Stimulated activated CD8-positive, alpha-beta memory T cell treated with anti-CD3 and anti-CD28 coated beads, Interleukin-15, amount 100 ng/mL, for 1 hour (primary cell): ENCODE results near the gene TIPARP.
"Not testable (repeated sequence)": the region's sequence is repeated elsewhere in the genome, so short reads cannot be mapped to it uniquely, and the experiment has no call there.

Experiments used
- DNase-seq: peaks from one replicate; pipeline ENCODE4 v3.0.0-alpha.2; 2020; ENCODE audit warnings: low read depth

The TIPARP gene

GRCh38 chr3:156711944-156712343, 37.6 kb downstream of the TIPARP start:
- not testable (repeated sequence) for DNase-seq

DNA sequence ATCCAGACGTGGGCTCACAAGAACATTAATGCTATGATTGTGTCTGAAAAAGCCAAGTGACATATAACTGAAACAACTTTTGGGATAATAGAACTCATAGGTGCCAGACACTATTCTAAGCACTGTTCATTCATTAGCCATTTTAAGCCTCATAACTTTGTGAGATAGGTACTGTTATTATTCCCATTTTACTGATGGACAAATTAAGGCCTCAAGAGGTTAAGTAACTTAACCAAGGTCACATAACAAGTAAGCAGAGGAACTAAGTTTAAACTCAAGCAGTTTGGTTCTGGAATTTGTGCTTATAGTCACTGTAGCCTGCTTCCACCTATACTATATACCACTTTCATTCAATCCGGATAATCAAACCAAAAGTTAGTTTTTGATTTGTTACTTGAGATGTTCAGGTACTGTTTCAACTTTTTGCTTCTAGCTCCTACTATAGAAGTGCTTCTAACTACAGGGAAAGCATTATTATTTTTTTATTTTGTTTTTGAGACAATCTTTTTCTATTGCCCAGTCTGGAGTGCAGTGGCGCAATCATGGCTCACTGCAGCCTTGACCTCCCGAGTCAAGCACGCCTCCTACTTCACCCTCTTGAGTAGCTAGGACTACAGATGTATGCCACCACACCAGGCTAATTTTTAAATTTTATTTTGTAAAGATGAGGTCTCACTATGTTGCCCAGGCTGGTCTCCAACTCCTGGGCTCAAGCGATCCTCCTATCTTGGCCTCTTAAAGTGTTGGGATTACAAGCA, 41.9 kb downstream of the TIPARP start:
- DNase-seq, result no peak

DNA sequence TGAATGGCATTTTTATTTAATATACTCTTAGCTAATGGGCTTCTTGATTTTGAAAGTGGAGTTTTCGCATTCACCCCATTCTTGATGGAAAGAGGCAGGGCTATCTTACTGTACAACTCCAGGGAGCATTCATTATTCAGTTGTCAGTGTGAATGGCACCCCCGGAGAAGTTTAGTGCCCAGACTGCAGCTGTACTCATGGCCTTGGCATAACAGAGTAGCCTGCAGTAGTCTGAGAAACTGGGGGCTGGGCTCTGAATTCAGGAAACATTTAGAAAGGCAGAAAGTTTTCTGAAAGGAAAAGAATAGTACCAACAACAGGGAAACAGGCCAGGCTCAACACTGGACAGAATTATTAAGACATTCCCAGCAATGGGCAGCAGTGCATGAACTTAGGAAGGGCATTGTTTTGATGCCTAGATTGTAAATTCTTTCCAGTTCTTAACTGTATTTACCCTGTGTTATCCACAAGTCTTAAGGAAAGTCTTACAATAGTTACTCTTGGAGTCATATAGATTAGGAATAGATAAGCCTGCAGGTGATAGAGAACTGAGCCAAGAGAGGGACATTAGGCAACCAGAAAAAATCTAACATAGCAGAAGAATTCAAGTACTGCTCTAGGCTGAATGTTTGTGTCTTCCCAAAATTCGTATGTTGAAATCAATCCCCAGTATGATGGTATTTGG, 44.4 kb downstream of the TIPARP start:
- no peak for DNase-seq

GRCh38 chr3:156720826-156721225, 46.4 kb downstream of the TIPARP start:
- DNase-seq, result no peak

DNA sequence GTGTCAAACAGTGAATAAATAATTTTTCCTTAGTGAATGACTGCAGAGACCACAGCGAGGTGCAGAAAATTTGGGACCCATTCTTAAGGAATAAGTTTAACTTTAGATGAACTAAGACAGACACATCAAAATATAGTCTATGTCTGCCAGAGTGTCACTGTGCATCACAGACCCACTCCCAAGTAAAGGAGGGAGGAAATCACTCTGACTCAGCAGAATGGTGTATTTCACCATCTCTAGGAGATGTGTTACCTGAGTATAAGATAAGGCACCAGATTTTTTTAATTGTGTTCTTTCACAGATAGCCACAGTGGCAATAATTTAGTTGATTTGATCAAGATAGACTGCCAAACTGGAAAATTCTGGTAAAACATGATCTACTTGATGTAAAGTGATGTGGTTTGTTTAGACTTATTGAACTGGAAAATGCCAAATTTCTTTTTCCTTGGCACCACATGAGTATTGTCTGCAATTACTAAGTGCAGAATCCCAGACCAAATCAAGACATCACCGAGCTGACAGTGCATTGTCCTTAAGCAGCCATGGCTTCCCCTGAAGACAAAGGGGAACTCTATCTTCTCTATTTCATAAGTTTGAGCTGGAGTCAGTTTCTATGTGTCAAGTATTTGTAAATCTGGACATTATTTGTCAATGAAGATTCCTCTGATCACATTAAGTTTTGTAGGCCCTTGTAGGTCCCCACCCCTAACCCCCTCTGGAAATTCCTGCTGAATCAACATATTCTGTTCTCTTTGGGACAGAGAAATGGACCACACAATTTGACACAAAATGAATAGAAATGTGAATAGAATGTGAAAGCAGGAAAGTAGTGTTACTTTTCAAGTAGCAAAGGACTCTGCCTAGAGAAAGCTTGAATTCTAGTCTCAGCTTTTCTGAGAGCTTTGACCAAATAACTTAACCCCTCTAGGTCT, 47.6 kb downstream of the TIPARP start:
- no peak for DNase-seq

- DNase-seq, result no peak
These were observed 48.8 kb downstream of the TIPARP start for GRCh38 chr3:156723182-156723619.

- no peak for DNase-seq
These were observed 51.3 kb downstream of the TIPARP start for GRCh38 chr3:156725682-156726081.

- DNase-seq, result no peak
These were observed 52.1 kb downstream of the TIPARP start for GRCh38 chr3:156726456-156726855.

GRCh38 chr3:156727519-156728205, 53.3 kb downstream of the TIPARP start:
- no peak for DNase-seq

GRCh38 chr3:156728267-156728985, 54.0 kb downstream of the TIPARP start:
- no peak for DNase-seq

DNA sequence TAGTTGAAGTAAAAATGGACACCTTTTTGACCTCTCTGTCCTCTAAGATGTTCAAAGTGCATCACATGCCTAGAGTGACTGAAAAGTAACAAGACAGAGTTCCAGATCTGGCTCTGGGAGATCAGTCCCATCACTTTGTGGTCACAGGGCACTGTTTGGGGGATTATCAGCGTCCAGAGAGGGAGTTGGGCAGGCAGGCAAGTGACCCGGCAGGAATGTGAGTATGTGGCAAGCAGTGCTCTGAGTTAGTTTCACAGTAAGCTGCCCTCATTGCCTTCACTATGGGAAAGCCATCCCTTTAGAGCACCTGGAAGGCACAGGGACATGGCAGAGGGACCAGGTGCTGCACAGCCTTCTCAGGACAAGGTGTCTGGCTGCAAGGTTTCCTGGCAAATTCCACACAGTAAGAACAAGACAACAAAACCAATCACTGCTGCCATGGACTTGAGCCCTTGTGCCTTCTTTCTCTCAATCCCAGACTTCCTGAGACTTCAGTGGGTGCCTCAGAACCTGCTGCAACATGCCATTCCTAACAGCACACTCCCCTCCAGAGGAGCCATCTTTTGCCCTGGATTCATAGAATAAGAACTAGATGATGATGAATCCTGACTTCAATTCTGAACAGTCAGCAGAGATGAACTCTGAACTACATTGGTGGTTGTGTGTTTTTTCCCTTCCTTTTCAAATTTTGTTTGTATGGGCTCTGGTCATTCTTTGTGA, 55.2 kb downstream of the TIPARP start:
- DNase-seq, result no peak

GRCh38 chr3:156731813-156732212, 57.4 kb downstream of the TIPARP start:
- DNase-seq, result no peak

DNA sequence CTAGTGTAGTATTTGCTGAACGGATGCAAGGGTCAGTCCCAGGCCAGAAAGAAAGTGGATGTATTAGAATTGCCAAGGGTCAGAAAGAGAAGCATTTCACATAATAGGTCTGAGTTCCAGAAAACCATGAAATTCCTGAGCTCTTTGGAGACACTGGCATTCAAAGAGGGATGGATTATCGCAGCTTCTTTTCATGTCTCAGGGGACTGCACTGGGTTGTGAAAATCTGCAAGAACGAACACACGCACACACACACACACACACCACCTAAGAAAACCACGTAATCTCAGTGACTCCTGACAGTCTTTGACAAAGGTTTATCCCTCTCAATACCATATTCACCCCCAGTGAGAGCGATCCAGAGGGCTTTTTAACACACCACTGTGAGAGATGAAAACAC, 57.9 kb downstream of the TIPARP start:
- no peak for DNase-seq

GRCh38 chr3:156732715-156733421, 58.5 kb downstream of the TIPARP start:
- no peak for DNase-seq

GRCh38 chr3:156734661-156735060, 60.3 kb downstream of the TIPARP start:
- not testable (repeated sequence) for DNase-seq

GRCh38 chr3:156735471-156735870, 61.1 kb downstream of the TIPARP start:
- no peak for DNase-seq

DNA sequence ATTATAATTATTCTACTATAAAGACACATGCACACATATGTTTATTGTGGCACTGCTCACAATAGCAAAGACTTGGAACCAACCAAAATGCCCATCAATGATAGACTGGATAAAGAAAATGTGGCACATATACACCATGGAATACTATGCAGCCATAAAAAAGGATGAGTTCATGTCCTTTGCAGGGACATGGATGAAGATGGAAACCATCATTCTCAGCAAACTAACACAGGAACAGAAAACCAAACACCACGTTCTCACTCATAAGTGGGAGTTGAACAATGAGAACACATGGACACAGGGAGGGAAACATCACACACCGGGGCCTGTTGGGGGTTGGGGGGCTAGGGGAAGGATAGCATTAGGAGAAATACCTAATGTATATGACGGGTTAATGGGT, 62.7 kb downstream of the TIPARP start:
- not testable (repeated sequence) for DNase-seq

- no peak for DNase-seq
These were observed 63.9 kb downstream of the TIPARP start for GRCh38 chr3:156738251-156738650.

DNA sequence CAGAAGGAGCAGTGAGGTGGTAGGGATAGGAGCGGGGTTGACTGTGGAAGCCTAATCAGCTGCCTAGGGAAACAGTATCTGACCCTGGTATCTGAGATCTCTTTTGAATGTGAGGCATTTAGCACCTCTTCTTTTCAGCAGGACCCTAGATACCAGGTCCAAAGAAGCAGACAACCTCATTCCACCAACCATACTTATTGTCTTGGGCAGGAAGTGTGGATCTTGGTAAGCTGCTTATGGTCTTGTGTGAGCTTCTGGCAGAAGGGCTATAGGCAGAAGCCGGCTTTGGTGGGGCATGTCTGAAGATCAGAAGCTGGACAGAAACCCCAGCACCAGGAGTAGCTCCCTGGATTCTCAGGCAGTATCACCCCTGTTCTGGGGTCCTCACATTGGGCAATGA, 65.6 kb downstream of the TIPARP start:
- no peak for DNase-seq

DNA sequence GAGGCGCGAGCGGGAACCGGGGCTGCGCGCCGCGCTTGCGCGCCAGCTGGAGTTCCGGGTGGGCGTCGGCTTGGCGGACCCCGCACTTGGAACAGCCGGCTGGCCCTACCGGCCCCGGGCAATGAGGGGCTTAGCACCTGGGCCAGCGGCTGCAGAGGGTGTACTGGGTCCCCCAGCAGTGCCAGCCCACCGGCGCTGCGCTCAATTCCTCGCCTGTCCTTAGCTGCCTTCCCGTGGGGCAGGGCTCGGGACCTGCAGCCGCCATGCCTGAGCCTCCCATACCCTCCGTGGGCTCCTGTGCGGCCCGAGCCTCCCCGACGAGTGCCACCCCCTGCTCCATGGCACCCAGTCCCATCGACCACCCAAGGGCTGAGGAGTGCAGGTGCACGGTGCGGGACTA, 66.2 kb downstream of the TIPARP start:
- not testable (repeated sequence) for DNase-seq
